ENCODE data around the gene RC3H1.
"Not testable (repeated sequence)": the region's sequence is repeated elsewhere in the genome, so short reads cannot be mapped to it uniquely, and the experiment has no call there.

Gene RC3H1

DNA sequence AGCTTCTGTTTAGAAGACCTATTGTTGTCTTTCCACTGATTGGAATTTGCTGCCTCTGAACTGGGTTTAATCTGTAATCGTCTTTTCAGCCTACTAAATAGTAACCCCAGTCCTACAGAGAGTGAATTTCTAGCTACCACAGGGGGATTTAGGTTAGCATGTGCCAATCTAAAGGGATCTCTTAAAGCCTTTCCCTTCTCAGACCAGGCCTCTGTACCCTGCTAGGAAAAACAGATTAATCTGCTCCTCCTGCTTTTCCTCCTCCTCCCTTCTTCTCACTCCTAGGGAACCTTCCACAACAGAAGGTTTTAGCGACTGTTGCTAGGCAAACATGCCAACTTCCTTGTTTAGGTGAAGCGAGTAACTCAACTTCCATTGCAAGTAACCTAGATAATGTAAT lies 1.3 kb upstream of the RC3H1 start:
- no peak for DNase-seq

DNA sequence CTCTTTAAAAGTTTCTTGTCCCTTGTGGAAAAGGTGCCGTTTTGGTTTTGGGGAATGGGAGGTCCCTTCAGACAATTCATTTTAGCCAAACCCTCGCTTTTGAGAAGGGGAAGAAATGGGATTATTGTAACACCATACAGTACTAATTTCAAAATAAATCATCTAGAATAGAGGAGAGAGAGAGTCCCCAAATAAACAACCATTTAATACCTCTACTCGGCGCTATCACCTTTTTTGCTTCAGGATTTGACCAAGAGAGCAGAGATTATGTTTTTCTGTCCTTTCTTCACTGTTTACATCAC lies 770 bp upstream of the RC3H1 start:
- DNase-seq: no peak

DNA sequence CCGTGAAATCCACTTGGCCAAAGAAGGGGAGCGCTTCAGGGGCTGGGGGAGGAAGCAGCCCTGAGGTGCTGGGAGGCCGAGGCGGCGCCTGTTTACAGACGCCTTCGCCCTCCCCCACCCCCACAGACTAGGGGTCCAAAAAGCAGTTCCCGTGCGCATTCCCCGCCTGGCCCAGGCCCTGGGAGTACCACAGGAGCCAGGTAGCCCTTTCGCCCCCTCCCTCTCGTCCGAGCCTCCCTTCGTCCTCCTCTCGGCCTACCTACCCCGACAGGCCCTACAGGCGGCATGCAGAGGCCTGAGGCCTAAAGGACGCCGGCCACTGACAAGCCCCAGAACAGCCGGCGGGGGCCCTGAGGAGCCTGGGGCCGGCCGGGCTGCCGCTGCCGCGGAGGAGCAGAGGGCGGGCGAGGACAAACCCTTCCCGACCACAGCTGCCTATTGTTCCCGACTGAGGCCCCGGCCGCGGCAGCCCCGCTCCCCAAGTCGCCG lies 522 bp downstream of the RC3H1 start:
- no peak for DNase-seq

DNA sequence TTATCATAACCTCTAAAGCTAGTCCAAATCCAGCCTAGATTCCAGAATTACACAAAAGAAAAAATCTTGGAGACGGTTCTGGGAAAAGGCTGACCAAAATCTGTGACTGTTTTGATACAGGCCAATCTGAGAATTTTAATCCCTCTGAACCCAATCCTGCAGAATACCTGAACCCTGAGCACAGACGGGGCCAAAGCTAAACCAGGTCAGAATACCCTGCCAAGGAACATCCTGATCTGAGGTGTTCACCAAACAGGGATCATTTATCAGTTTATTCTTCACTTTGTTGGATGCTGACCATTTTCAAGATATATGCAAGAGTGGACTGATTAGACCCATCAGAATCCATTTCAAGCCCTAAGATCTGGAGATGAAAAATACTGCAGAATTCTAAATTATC lies 3.6 kb downstream of the RC3H1 start:
- DNase-seq: no peak

DNA sequence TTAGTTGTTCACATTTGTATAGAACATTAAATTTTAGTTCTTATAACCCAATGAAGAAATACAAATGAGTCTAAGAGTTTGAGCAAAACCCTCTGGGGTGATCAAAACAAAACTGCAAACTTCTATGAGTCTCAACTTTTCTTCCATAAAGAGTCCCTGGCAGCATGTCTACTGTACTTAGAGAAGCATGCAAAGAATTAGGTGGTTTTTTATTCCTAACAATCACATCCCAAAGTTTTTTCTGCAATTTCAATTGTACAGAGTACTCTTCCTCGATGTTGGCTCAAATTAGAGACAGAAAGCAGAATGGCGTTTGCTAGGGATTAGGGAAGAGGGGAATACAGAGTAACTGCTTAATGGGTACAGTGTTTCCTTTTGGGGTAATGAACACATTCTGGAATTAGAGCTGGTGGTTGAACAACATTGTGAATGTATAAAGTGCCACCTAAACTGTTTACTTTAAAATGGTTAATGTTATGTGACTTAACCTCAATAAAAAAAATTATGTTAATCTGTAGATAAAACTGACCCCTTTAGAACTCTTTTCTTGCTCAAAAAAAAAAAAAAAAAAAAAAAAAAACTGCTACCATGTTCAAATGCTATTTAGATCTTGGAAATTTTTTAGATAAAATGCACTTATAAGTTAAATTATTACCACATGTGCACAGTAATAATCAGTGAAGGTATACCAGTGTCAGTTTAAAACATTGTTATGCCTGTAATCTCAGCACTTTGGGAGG lies 4.8 kb downstream of the RC3H1 start:
- no peak for DNase-seq

GRCh38 chr1:174013864-174014418 lies 8.2 kb downstream of the RC3H1 start:
- no peak for DNase-seq

GRCh38 chr1:174008979-174009378 lies 13.2 kb downstream of the RC3H1 start:
- no peak for DNase-seq

GRCh38 chr1:174008269-174008668 lies 13.9 kb downstream of the RC3H1 start:
- DNase-seq: no peak

DNA sequence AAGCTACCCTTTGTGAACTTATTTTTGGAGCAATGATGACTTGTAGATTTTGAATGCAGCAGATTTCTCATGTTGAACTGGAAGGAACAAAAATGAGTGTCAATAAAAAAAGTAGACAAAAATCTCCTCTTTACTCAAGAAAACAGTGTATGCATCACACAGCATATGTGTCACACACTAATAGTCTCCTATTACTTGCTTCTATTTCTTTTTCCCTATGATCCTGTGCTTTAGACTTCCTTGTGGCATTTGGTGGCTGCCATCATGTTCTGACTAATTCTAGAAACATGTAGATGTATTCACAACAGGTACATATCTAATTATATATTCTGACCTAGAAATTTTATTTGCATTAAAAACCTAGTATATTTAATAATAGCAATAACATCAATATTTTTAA lies 14.3 kb downstream of the RC3H1 start:
- no peak for DNase-seq

DNA sequence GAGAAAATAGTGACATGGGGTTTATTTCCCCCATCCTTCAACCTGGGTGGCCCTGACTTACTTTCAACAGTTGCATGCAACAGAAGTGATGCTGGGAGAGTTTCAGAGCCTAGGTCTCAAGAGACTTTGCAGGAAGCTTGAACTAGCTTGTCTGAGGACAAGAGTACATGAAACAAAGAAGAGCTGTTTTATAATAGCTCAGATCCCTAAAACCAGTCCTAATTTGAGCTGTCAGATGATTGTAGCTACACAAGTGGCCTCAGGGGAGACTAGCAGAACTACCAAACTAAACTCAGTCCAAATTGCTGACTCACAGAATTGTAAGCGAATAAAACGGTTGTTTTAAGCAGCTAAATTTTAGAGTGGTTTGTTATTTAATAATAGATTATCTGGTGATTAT lies 17.1 kb downstream of the RC3H1 start:
- DNase-seq: no peak

DNA sequence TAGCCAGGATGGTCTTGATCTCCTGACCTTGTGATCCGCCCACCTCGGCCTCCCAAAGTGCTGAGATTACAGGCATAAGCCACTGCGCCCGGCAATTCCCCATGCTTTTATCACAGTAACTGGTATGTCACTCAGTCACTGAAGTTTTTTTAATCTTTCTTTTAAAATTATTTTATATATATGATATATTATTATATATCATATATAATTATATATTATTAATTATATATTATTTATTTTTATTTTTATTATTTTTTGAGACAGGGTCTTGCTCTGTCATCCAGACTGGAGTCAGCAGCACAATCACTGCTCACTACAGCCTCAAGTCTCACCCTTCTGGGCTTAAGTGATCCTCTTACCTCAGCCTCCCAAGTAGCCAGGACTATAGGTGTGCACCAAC lies 18.3 kb downstream of the RC3H1 start:
- DNase-seq: no peak

DNA sequence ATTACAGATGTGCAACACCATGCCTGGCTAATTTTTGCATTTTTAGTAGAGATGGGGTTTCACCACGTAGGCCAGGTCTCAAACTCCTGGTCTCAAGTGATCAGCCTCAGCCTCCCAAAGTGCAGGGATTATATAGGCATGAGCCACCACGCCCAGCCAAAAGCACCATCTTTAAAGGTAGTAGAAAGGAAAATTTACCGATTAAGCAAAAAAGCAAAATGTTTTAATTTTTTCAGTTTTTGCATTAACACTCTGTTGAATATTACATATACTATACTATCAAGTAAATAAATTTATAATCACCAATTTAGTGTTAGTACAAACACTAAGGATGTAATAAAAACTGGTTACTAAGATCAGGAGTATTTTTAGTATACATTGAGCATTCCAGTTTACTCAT lies 20.6 kb downstream of the RC3H1 start:
- no peak for DNase-seq

DNA sequence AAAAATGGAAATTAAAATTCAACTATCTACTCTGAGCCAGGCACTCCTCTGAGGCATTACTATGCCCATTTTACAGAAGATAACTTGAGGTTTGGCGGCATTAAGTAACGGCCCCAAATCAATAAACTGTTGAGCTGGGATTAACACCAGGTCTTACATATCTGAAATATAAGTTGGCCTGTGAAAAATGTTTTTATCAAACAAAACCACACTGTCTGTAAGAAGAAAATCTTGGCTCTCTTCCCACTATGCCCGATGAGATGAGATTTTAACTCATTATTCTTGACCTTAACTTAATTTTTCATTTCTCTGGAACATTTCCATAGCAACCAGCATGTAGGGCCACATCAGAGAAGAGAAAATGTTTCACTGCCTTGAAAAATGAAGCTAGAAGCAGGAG lies 21.8 kb downstream of the RC3H1 start:
- DNase-seq: no peak

- DNase-seq: no peak
These were observed 24.4 kb downstream of the RC3H1 start for GRCh38 chr1:173997791-173998190.

GRCh38 chr1:173996995-173997394 lies 25.2 kb downstream of the RC3H1 start:
- no peak for DNase-seq

- no peak for DNase-seq
These were observed 26.7 kb downstream of the RC3H1 start for GRCh38 chr1:173995475-173995874.

GRCh38 chr1:173993948-173994347 lies 28.2 kb downstream of the RC3H1 start:
- DNase-seq: not testable (repeated sequence)

GRCh38 chr1:173988068-173988467 lies 34.1 kb downstream of the RC3H1 start:
- DNase-seq: no peak

GRCh38 chr1:173986951-173987350 lies 35.2 kb downstream of the RC3H1 start:
- no peak for DNase-seq

DNA sequence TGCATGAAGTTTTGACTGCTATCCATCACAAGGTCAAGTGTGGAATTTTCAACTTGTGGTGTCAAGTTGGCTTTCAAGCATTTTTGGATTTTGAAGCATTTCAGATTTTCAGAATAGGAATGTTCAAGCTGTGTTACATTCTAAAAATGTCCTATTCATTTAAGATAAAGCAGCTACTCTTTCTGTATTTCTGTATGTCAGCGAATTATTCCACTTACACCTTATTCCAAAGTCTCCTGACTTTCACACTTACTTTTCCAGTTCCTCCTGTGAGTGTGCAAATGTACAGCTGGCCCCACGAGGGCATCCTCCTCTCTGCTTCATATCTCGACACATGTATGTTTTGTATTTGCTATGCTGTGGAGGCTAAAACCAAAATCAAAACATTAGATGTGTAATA lies 51.9 kb downstream of the RC3H1 start:
- no peak for DNase-seq

DNA sequence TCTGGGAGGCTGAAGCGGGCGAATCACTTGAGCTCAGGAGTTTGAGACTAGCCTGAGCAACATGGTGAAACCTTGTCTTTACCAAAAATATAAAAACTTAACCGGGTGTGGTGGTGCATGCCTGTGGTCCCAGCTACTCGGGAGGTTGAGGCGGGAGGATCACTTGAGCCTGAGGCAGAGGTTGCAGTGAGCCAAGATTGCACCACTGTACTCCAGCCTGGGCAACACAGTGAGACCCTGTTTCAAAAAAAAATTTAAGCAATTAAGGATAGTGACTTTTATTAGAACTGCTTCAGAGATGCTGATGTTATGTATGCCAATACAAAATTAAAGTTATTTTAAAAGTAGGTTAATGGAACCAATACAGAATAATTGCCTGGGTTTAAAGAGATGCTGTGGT lies 56.3 kb downstream of the RC3H1 start:
- not testable (repeated sequence) for DNase-seq

- DNase-seq: no peak
These were observed 58.7 kb downstream of the RC3H1 start for GRCh38 chr1:173963477-173963876.

GRCh38 chr1:173960625-173961024 lies 61.5 kb downstream of the RC3H1 start:
- DNase-seq: no peak

DNA sequence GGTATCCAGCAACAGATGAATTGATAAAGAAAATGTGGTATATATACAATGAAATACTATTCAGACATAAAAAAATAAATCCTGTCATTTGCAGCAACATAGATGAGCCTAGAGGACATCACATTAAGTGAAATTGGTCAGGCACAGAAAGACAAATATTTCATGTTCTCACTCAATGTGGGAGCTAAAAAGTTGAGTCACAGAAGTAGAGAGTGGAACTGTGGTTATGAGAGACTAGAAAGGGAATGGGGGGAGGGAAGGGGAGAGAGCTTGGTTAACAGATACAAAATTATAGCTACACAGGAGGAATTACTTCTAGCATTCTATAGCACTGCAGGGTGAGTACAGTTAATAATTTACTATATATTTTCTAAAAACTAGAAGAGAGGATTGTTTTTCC lies 68.0 kb downstream of the RC3H1 start:
- no peak for DNase-seq

DNA sequence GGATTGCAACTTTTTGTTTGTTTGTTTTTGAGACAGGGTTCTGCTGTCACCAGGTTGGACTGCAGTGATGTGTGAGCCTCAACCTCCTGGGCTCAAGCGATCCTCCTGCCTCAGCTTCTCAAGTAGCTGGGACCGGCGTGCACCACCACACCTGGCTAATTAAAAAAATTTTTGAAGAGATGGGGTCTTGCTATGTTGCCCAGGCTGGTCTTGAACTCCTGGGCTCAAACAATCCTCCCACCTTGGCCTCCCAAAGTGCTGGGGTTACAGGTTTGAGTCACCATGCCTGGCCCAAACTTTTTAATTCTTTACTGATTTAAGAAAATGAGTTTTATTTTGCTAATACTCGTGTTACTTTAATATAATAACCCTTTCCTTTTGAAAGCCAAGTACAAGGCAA lies 73.6 kb downstream of the RC3H1 start:
- DNase-seq: no peak
